ENCODE measurements around the gene LHCGR. TPM values are rescaled to one million over a fixed set of nuclear protein-coding genes. Genes with fewer than 3 reads are reported as not detected.

Gene LHCGR
- total RNA-seq (2014; rRNA removed; shearing (Covaris generic)), result not detected in 2 replicates

DNA sequence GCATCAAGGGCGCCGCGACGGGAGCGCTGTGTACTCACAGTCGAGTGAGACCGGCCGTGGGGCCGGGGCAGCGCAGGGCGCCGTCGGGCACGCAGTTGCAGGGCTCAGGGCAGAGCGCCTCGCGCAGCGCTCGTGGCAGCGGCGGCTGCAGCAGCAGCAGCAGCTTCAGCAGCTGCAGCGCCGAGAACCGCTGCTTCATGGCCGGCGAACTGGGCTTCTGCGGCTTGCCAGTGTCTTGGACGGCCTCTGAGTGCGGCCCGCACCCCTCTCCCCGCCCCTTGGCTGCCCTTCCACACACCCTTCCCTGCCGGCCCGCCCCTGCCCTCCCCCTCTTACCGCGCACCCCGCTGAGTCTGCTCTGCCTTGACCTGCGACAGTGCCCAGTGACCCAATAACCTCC lies at the start of gene LHCGR:
TSS of gene LHCGR (minus strand) at position 252 of the 400 bp plus-strand sequence. CDS start at position 199, 53 bp downstream.
- Histone ChIP-seq H3K27ac (no peak within 1 kb of the TSS), H3K4me1 (no peaks in the 10 kb centered on the region), H3K27me3 (no peaks in the 10 kb centered on the region), H3K4me3 (no peak within 1 kb of the TSS), H3K9me3 (replicated peaks) (no peaks in the 10 kb centered on the region), H3K36me3 (no peaks in the 10 kb centered on the region)
- no peak for DNase-seq

DNA sequence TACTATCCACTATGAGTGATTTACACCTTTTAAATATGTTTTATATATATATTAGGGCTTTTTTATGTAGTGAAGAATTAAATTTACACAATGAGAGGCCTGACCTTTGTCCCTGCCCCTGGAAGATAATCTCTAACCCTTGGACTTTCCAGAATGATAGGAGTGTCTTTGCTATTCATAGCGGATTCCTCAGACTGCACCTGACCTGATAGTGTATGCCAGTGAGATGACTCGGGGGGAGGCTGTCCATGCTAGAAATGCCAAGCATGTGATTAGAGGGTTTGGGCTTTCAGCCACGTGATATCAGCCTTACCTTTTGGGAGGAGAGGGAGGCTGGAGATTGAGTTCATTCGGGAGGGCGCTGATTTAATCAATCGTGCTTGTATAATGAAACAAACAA lies 44.1 kb upstream of the LHCGR start:
- Histone ChIP-seq H3K36me3 (no peaks in the 10 kb centered on the region), H3K9me3 (replicated peaks) (no peaks in the 10 kb centered on the region), H3K4me1 (no peaks in the 10 kb centered on the region), H3K4me3 (no peak overlapping the region), H3K27me3 (no peaks in the 10 kb centered on the region; the same call in 1 of the 2 replicates), H3K27ac (no peak overlapping the region)
- DNase-seq, result no peak

- H3K27me3 ChIP-seq, result peaks cover 4% of the 10 kb centered on the region; the same call in 1 of the 2 replicates
- DNase-seq, result no peak
- no peaks in the 10 kb centered on the region for H3K36me3 ChIP-seq
- no peaks in the 10 kb centered on the region for H3K9me3 ChIP-seq (replicated peaks)
- H3K27ac ChIP-seq, result no peak overlapping the region
- no peak overlapping the region for H3K4me3 ChIP-seq
- no peaks in the 10 kb centered on the region for H3K4me1 ChIP-seq
Measured at GRCh38 chr2:48795065-48795464, 39.5 kb upstream of the LHCGR start.

- H3K4me3 ChIP-seq, result no peak overlapping the region
- H3K4me1 ChIP-seq, result no peaks in the 10 kb centered on the region
- H3K9me3 ChIP-seq (replicated peaks), result no peaks in the 10 kb centered on the region
- no peaks in the 10 kb centered on the region for H3K36me3 ChIP-seq
- no peak overlapping the region for H3K27ac ChIP-seq
- DNase-seq, result no peak
- H3K27me3 ChIP-seq, result peaks cover 4% of the 10 kb centered on the region; the same call in 1 of the 2 replicates
Measured at GRCh38 chr2:48793671-48794070, 38.1 kb upstream of the LHCGR start.

DNA sequence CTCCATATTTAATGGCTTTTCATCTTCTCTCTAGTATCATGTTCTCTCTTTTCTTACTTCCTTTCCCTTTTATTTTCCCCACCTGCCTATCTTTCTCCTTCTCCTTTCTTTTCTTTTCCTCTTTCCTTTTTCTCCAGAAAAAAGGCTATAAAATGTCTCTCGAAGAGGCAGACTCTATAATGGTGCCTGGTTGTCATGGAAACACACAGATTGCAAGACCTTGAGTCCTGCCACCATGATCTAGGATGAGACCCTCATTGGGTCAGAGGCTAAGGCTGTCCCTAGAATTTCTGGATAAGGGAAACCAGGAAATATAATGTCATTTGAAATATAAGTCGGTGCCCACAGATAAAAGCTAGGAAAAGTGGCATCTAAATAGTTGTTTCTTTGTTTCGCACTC lies 36.5 kb upstream of the LHCGR start:
- no peaks in the 10 kb centered on the region for H3K9me3 ChIP-seq (replicated peaks)
- H3K27me3 ChIP-seq, result peaks cover 4% of the 10 kb centered on the region; the same call in 1 of the 2 replicates
- no peaks in the 10 kb centered on the region for H3K36me3 ChIP-seq
- DNase-seq, result no peak
- no peak overlapping the region for H3K27ac ChIP-seq
- H3K4me3 ChIP-seq, result no peak overlapping the region
- no peaks in the 10 kb centered on the region for H3K4me1 ChIP-seq

DNA sequence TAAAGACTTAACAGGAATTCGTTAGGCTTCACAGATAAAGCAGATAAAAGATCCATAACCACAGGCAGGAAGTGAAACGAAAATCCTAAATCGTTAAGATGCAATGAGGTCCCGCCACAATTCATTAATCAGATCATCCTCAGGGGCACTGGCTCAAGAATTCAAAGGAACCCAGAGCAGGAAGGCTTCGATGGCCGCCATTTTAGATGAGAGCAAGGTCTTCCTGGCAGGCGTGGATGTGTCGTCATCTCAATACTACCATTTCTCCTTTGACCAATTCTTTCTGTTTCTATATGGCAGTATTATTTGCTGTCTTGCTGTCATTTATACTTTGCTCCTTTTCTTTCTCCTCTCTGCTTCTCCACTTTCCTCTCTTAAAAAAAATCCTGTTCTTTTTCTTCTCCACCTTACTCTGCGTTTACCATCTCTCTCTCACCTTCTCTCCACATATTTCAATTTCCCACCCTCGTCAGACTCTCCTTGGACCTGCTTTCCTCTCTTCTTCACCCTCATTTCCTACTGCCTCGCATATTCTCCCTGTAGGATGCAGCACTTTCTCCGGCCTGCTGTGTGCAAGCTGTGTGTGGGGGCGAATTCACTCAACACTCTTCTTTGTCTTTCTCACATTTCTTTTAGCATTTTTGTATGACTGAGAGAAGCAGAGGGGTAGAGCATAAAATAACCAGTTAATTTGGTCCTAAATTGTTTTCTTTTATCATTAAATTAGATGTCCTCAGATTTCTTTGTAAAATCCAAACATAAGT lies 35.1 kb upstream of the LHCGR start:
- Histone ChIP-seq H3K9me3 (replicated peaks) (no peaks in the 10 kb centered on the region), H3K27ac (no peak overlapping the region), H3K4me3 (no peak overlapping the region), H3K27me3 (peaks cover 4% of the 10 kb centered on the region; the same call in 1 of the 2 replicates), H3K36me3 (no peaks in the 10 kb centered on the region), H3K4me1 (no peaks in the 10 kb centered on the region)
- DNase-seq, result no peak

DNA sequence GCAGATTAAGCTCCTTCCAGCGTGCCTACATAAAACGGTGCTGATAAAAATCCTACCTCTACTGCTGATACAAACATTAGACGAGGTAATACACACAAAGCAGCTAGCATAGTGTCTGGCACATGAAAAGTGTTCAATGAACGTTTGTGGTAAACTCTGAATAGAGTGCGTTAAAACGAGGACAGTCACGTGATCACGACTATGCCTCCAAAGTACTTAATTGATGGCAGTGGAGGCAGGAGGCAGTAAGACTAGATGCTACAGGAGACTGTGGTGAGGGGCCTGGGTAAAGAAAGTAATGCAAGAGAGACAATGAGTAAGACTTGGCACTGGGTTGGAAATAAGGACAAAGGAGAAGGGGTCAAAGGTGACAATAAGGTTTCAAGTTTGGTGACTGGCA lies 32.1 kb upstream of the LHCGR start:
- peaks cover 3% of the 10 kb centered on the region; the same call in 1 of the 2 replicates for H3K27me3 ChIP-seq
- DNase-seq, result no peak
- no peaks in the 10 kb centered on the region for H3K9me3 ChIP-seq (replicated peaks)
- H3K27ac ChIP-seq, result no peak overlapping the region
- H3K36me3 ChIP-seq, result no peaks in the 10 kb centered on the region
- no peaks in the 10 kb centered on the region for H3K4me1 ChIP-seq
- H3K4me3 ChIP-seq, result no peak overlapping the region

- Histone ChIP-seq H3K9me3 (replicated peaks) (no peaks in the 10 kb centered on the region), H3K36me3 (no peaks in the 10 kb centered on the region), H3K4me3 (no peak overlapping the region), H3K27ac (no peak overlapping the region), H3K4me1 (no peaks in the 10 kb centered on the region), H3K27me3 (no peaks in the 10 kb centered on the region)
- no peak for DNase-seq
Measured at GRCh38 chr2:48781366-48781765, 25.8 kb upstream of the LHCGR start.

GRCh38 chr2:48779019-48779716 lies 23.6 kb upstream of the LHCGR start:
- Histone ChIP-seq H3K4me3 (no peak overlapping the region), H3K27me3 (no peaks in the 10 kb centered on the region), H3K9me3 (replicated peaks) (no peaks in the 10 kb centered on the region), H3K27ac (no peak overlapping the region), H3K4me1 (no peaks in the 10 kb centered on the region), H3K36me3 (no peaks in the 10 kb centered on the region)
- DNase-seq, result no peak

DNA sequence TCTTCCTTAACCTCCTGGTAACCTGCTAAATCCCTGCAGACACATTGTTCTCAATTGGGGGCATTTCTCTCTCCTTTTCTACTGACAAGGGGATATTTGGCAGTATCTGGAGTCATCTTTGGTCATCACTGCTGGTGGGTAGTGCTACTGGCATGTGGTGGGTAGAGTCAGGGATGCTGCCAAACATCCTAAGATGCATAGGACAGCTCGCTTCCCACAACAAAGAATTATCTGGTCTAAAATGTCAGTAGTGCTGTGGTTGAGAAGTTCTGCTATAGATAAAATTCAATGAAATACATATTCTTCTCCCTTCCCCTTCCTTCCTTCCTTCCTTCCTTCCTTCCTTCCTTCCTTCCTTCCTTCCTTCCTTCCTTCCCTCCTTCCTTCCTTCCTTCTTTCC lies 18.7 kb upstream of the LHCGR start:
- Histone ChIP-seq H3K4me1 (no peaks in the 10 kb centered on the region), H3K36me3 (no peaks in the 10 kb centered on the region), H3K27me3 (no peaks in the 10 kb centered on the region), H3K27ac (no peak overlapping the region), H3K4me3 (no peak overlapping the region), H3K9me3 (replicated peaks) (no peaks in the 10 kb centered on the region)
- no peak for DNase-seq

GRCh38 chr2:48771241-48772014 lies 15.9 kb upstream of the LHCGR start:
- Histone ChIP-seq H3K4me1 (no peaks in the 10 kb centered on the region), H3K9me3 (replicated peaks) (no peaks in the 10 kb centered on the region), H3K36me3 (no peaks in the 10 kb centered on the region), H3K27ac (no peak overlapping the region), H3K27me3 (no peaks in the 10 kb centered on the region), H3K4me3 (no peak overlapping the region)
- no peak for DNase-seq

DNA sequence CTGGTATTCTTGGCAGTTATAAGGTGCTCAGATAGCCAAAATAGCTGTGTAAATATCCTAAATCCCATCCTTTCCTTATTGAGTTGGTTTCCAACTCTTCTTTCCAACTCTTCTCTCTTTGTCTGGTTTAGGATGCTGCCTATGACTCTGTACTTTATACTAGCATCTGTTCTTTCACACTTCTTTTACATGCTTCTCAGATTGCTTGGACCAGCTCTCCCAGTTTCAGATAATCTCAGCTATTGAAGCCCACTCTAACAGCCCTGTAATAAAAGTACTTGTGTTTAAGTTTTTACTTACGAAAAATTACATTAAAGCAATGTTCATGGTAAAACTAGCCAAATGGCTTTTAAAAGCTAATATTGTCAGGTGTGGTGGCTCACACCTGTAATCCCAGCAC lies 14.7 kb upstream of the LHCGR start:
- DNase-seq, result no peak
- H3K27me3 ChIP-seq, result no peaks in the 10 kb centered on the region
- no peak overlapping the region for H3K4me3 ChIP-seq
- H3K27ac ChIP-seq, result no peak overlapping the region
- no peaks in the 10 kb centered on the region for H3K9me3 ChIP-seq (replicated peaks)
- H3K36me3 ChIP-seq, result no peaks in the 10 kb centered on the region
- H3K4me1 ChIP-seq, result no peaks in the 10 kb centered on the region

DNA sequence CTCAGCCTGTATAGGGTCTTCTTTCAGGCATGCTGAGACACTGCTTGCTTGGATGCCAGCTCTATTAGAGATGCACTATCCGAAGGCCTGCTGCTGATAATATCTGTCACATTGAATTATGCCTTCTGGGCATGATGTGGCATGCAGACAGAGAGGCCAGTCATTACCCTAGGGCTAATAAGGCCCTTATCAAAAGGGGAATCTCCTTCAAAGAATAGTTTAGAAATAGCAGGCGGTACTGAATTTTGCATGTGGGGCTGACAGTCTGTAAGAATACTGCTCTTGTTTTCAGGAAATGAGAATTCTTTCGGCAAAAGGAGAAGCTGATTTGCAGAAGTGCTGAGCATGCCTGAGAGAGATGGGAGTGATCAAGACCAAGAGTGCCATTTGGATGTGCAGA lies 13.1 kb upstream of the LHCGR start:
- H3K4me1 ChIP-seq, result no peaks in the 10 kb centered on the region
- no peaks in the 10 kb centered on the region for H3K36me3 ChIP-seq
- no peak overlapping the region for H3K27ac ChIP-seq
- H3K4me3 ChIP-seq, result no peak overlapping the region
- DNase-seq, result no peak
- no peaks in the 10 kb centered on the region for H3K27me3 ChIP-seq
- no peaks in the 10 kb centered on the region for H3K9me3 ChIP-seq (replicated peaks)

GRCh38 chr2:48767330-48767729 lies 11.8 kb upstream of the LHCGR start:
- no peak overlapping the region for H3K27ac ChIP-seq
- H3K9me3 ChIP-seq (replicated peaks), result no peaks in the 10 kb centered on the region
- no peak overlapping the region for H3K4me3 ChIP-seq
- no peaks in the 10 kb centered on the region for H3K27me3 ChIP-seq
- DNase-seq, result no peak
- H3K36me3 ChIP-seq, result no peaks in the 10 kb centered on the region
- no peaks in the 10 kb centered on the region for H3K4me1 ChIP-seq

DNA sequence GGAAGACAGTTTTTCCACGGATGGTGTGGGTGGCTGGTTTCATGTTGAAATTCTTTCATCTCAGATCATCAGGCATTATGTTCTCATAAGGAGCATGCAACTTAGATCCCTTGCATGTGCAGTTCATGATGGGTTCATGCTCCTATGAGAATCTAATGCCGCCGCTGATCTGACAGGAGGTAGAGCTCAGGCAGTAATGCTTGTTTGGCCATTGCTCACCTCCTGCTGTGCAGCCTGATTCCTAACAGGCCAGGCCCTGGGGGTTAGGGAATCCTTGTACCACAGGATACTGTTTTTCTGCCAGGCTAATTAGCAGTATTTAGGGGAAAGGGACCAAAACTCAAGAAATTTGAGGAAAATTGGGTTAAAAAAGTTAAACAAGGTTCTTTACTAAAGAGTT lies 5.3 kb upstream of the LHCGR start:
- Histone ChIP-seq H3K9me3 (replicated peaks) (no peaks in the 10 kb centered on the region), H3K27me3 (no peaks in the 10 kb centered on the region), H3K4me3 (no peak overlapping the region), H3K27ac (no peak overlapping the region), H3K36me3 (no peaks in the 10 kb centered on the region), H3K4me1 (no peaks in the 10 kb centered on the region)
- DNase-seq, result no peak
